CD14-positive monocyte (primary cell): ENCODE measurements around the gene MAGI3. TPM values are rescaled to one million over a fixed set of nuclear protein-coding genes. Genes with fewer than 3 reads are reported as not detected.

Experiments used
- DNase-seq, 3 donors: peaks; one replicate each; pipeline ENCODE4 v3.0.0-alpha.2; 2011 to 2022
- H2AFZ ChIP-seq: 2 replicates; pipeline ENCODE4 v1.6.0; 2012; ENCODE audit warnings: mild to moderate bottlenecking, low read depth, low read length, inconsistent platforms; ENCODE audit not compliant: insufficient read depth, poor library complexity, severe bottlenecking
- H3K27ac ChIP-seq, 2 donors: 1 replicate in 1 of 2; 2 replicates in 1 of 2; pipeline ENCODE4 v1.5.1; 2012 to 2013; ENCODE audit warnings: low read length in 2 of 2, control low read depth in 1 of 2, inconsistent platforms in 1 of 2, low read depth in 1 of 2, mild to moderate bottlenecking in 1 of 2
- H3K27me3 ChIP-seq, 2 donors: one replicate each; pipeline versions ENCODE4 v1.6.0 to v1.6.1; 2011 to 2013; ENCODE audit warnings: low read length in 2 of 2; ENCODE audit not compliant: control insufficient read depth in 2 of 2, insufficient read depth in 2 of 2
- H3K36me3 ChIP-seq, 2 donors: replicated peaks in 1 of 2; 1 replicate in 1 of 2; 2 replicates in 1 of 2; pipeline versions ENCODE4 v1.5.1 to v1.6.1; 2012 to 2013; ENCODE audit warnings: low read length in 2 of 2, control low read depth in 1 of 2, inconsistent platforms in 1 of 2, mild to moderate bottlenecking in 1 of 2; ENCODE audit not compliant: insufficient read depth in 2 of 2, control insufficient read depth in 1 of 2
- H3K4me1 ChIP-seq, 2 donors: 1 replicate in 1 of 2; 2 replicates in 1 of 2; pipeline versions ENCODE4 v1.5.1 to v1.6.1; 2012 to 2013; ENCODE audit warnings: low read length in 2 of 2, control low read depth in 1 of 2, inconsistent platforms in 1 of 2, mild to moderate bottlenecking in 1 of 2, moderate library complexity in 1 of 2; ENCODE audit not compliant: insufficient read depth in 2 of 2, control insufficient read depth in 1 of 2
- H3K4me2 ChIP-seq: replicated peaks from 2 replicates; pipeline ENCODE3; 2012; ENCODE audit warnings: low read length, moderate library complexity, mild to moderate bottlenecking; ENCODE audit not compliant: poor library complexity, severe bottlenecking; ENCODE audit errors: extremely low read depth
- H3K4me3 ChIP-seq, 3 experiments: fragments of 200-600 bp in 1 of 3; sonication (generic) in 1 of 3; replicated peaks in 1 of 3; 1 replicate in 2 of 3; 2 replicates in 1 of 3; pipeline ENCODE4 v1.5.1; 2011 to 2013; ENCODE audit warnings: low read length in 3 of 3, mild to moderate bottlenecking in 3 of 3, control low read depth in 2 of 3, low read depth in 2 of 3, inconsistent platforms in 1 of 3, moderate library complexity in 1 of 3
- H3K79me2 ChIP-seq: 2 replicates; pipeline ENCODE4 v1.6.0; 2012; ENCODE audit warnings: mild to moderate bottlenecking, control low read depth, inconsistent platforms, low read length, moderate library complexity; ENCODE audit not compliant: insufficient read depth
- H3K9ac ChIP-seq: 2 replicates; pipeline ENCODE4 v1.6.0; 2017; ENCODE audit warnings: low read length, mild to moderate bottlenecking; ENCODE audit not compliant: insufficient read depth, poor library complexity, severe bottlenecking
- H3K9me3 ChIP-seq, 2 donors: replicated peaks in 1 of 2; 1 replicate in 1 of 2; 2 replicates in 1 of 2; pipeline versions ENCODE4 v1.5.1 to v1.6.1; 2012 to 2013; ENCODE audit warnings: low read length in 2 of 2, control low read depth in 1 of 2; ENCODE audit not compliant: control insufficient read depth in 1 of 2, insufficient read depth in 1 of 2
- H4K20me1 ChIP-seq: 2 replicates; pipeline ENCODE4 v1.6.0; 2012; ENCODE audit warnings: mild to moderate bottlenecking, low read length, control low read depth, moderate library complexity; ENCODE audit not compliant: insufficient read depth
- H3K27ac Mint-ChIP-seq, 7 donors: one replicate each; pipeline ENCODE4 v1.8.0; 2020; ENCODE audit warnings: mild to moderate bottlenecking in 7 of 7, mixed read lengths in 7 of 7, moderate library complexity in 6 of 7, inconsistent platforms in 2 of 7
- H3K27me3 Mint-ChIP-seq, 3 donors: one replicate each; pipeline ENCODE4 v1.8.0; 2021 to 2022; ENCODE audit warnings: low read depth in 3 of 3, mild to moderate bottlenecking in 3 of 3, mixed read lengths in 3 of 3, moderate library complexity in 3 of 3, inconsistent platforms in 1 of 3
- H3K36me3 Mint-ChIP-seq, 2 donors: one replicate each; pipeline ENCODE4 v1.8.0; 2020; ENCODE audit warnings: mixed read lengths in 2 of 2, inconsistent platforms in 1 of 2, mild to moderate bottlenecking in 1 of 2
- H3K4me1 Mint-ChIP-seq: one replicate; pipeline ENCODE4 v1.8.0; 2020; ENCODE audit warnings: mild to moderate bottlenecking, mixed read lengths
- H3K4me3 Mint-ChIP-seq, 2 donors: one replicate each; pipeline ENCODE4 v1.8.0; 2020; ENCODE audit warnings: mild to moderate bottlenecking in 2 of 2, mixed read lengths in 2 of 2, moderate library complexity in 1 of 2
- H3K9me3 Mint-ChIP-seq, 7 donors: one replicate each; pipeline ENCODE4 v1.8.0; 2020 to 2022; ENCODE audit warnings: mixed read lengths in 7 of 7, mild to moderate bottlenecking in 6 of 7, moderate library complexity in 6 of 7, inconsistent platforms in 2 of 7
- WGBS: methylation state at CpG from one replicate; pipeline ENCODE4 v1.1.5; 2013; ENCODE audit warnings: missing lambda C conversion rate; ENCODE audit not compliant: insufficient coverage; 5-methylcytosine and 5-hydroxymethylcytosine counted together
- intact Hi-C, 2 donors: fragments of 100-400 bp; cut with micrococcal nuclease; formaldehyde crosslinking; loops; one replicate each; pipeline versions ENCODE4 v1.15.0 to v1.15.1; 2023
- polyA plus RNA-seq, 3 donors: library from polyadenylated mRNA; depleted of rRNA in 1 of 3; unstranded in 2 of 3; stranded (reverse) in 1 of 3; fragments of 300-500 nt in 2 of 3; fragments of >200 nt in 1 of 3; fragmentation: Illumina TruSeq in 2 of 3; gene quantifications; 1 replicate in 2 of 3; 2 replicates in 1 of 3; pipeline ENCODE4 v1.2.3, GENCODE V29; 2012 to 2021
- TF ChIP-seq, protein P1 (sequence below): fragments of 200-600 bp; IDR thresholded peaks from one replicate; pipeline ENCODE4 v1.8.0; 2022; ENCODE audit warnings: antibody characterized with exemption, mild to moderate bottlenecking

Gene MAGI3
- polyA plus RNA-seq, 3 donors: 0.36 to 0.58 (median 0.43) TPM

- no peak overlapping the region for H3K27ac Mint-ChIP-seq
- H3K9me3 Mint-ChIP-seq: no peaks in the 10 kb centered on the region
- Histone ChIP-seq H3K4me2 (no peak overlapping the region), H3K9ac (no peak overlapping the region), H3K27me3 (peaks cover 40 to 45% of the 10 kb centered on the region in 2 donors), H4K20me1 (no peaks in the 10 kb centered on the region), H3K4me1 (no peaks in the 10 kb centered on the region), H2AFZ (no peak overlapping the region), H3K27ac (no peak overlapping the region), H3K79me2 (no peaks in the 10 kb centered on the region), H3K4me3 (no peak overlapping the region), H3K9me3 (no peaks in the 10 kb centered on the region), H3K36me3 (no peaks in the 10 kb centered on the region)
- intact Hi-C loops: no loop called here
- no peak overlapping the region for H3K4me3 Mint-ChIP-seq
- DNase-seq: no peak
- WGBS: no CpG with 5 or more reads among the region's 5 CpGs
- H3K4me1 Mint-ChIP-seq: no peaks in the 10 kb centered on the region
- peaks cover 27 to 39% (median 30%) of the 10 kb centered on the region in 3 donors for H3K27me3 Mint-ChIP-seq
- H3K36me3 Mint-ChIP-seq: no peaks in the 10 kb centered on the region
- TF ChIP-seq, protein P1, sequence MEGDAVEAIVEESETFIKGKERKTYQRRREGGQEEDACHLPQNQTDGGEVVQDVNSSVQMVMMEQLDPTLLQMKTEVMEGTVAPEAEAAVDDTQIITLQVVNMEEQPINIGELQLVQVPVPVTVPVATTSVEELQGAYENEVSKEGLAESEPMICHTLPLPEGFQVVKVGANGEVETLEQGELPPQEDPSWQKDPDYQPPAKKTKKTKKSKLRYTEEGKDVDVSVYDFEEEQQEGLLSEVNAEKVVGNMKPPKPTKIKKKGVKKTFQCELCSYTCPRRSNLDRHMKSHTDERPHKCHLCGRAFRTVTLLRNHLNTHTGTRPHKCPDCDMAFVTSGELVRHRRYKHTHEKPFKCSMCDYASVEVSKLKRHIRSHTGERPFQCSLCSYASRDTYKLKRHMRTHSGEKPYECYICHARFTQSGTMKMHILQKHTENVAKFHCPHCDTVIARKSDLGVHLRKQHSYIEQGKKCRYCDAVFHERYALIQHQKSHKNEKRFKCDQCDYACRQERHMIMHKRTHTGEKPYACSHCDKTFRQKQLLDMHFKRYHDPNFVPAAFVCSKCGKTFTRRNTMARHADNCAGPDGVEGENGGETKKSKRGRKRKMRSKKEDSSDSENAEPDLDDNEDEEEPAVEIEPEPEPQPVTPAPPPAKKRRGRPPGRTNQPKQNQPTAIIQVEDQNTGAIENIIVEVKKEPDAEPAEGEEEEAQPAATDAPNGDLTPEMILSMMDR: no peak
Observed at GRCh38 chr1:113399062-113399583, 8.8 kb downstream of the MAGI3 start.

DNA sequence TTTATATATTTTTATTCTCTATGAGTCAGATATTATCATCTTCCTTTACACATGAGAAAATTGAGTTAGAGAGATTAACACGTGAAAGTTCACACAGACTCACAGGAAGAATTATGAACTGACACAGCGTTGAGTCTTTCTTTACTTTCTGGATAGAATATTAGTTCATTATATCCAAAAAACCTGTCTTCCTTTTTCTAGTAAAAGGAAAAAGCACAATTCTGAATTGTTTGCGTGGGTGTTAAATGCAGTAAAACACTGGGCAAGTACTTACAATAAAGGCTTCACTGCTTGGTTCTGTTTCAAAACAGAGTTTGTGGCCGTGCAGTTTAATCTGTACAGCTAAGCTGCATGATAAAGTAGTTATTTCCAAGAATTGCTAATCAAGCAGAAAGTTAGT lies 10.8 kb downstream of the MAGI3 start:
- Histone ChIP-seq H3K9ac (no peak overlapping the region), H3K4me1 (no peaks in the 10 kb centered on the region), H3K79me2 (no peaks in the 10 kb centered on the region), H3K9me3 (no peaks in the 10 kb centered on the region), H3K4me2 (no peak overlapping the region), H3K36me3 (no peaks in the 10 kb centered on the region), H2AFZ (no peak overlapping the region), H3K27ac (no peak overlapping the region), H4K20me1 (no peaks in the 10 kb centered on the region), H3K27me3 (peaks cover 24 to 29% of the 10 kb centered on the region in 2 donors), H3K4me3 (no peak overlapping the region)
- no peak overlapping the region for H3K4me3 Mint-ChIP-seq
- H3K27me3 Mint-ChIP-seq: peaks cover 16 to 27% (median 19%) of the 10 kb centered on the region in 3 donors
- DNase-seq: no peak
- H3K9me3 Mint-ChIP-seq: no peaks in the 10 kb centered on the region
- H3K36me3 Mint-ChIP-seq: no peaks in the 10 kb centered on the region
- H3K4me1 Mint-ChIP-seq: no peaks in the 10 kb centered on the region
- TF ChIP-seq, protein P1: no peak
- WGBS: 100% methylated on average over 1 of the region's 4 CpGs
- H3K27ac Mint-ChIP-seq: no peak overlapping the region
- intact Hi-C loops: no loop called here
